ENCODE data around the gene ZP3. TPM values are rescaled to one million over a fixed set of nuclear protein-coding genes. Genes with fewer than 3 reads are reported as not detected.
"Not testable (repeated sequence)": the region's sequence is repeated elsewhere in the genome, so short reads cannot be mapped to it uniquely, and the experiment has no call there.

Gene ZP3
- total RNA-seq, 4 donors from 2014 or later = 3.8 to 30.4 (median 8.6) TPM

- H3K4me1 ChIP-seq; H3K9me3 ChIP-seq; H3K27me3 ChIP-seq; H3K4me3 ChIP-seq; H3K27ac ChIP-seq; DNase-seq (ENCODE audit: low spot score in 2 of 2); H3K36me3 ChIP-seq: not testable (repeated sequence)
- 75% methylated on average over 6 of the region's 6 CpGs for WGBS
- TF ChIP-seq POLR2AphosphoS5 (IDR thresholded peaks at IDR 0.05) = peak in 1 of 3 donors; percentile 68
Observed at GRCh38 chr7:76421097-76421496, 3.7 kb upstream of the ZP3 start.

- 45% methylated on average over 15 of the region's 15 CpGs for WGBS
- H3K27me3 ChIP-seq = no peaks in the 10 kb centered on the region
- no peaks in the 10 kb centered on the region for H3K9me3 ChIP-seq
- H3K4me3 ChIP-seq = no peak overlapping the region
- H3K4me1 ChIP-seq = peaks cover 4% of the 10 kb centered on the region
- peak overlapping the region; percentile 41 for H3K27ac ChIP-seq
- H3K36me3 ChIP-seq = no peaks in the 10 kb centered on the region
- TF ChIP-seq POLR2A (IDR thresholded peaks at IDR 0.05) = no peak
- TF ChIP-seq POLR2AphosphoS5 (IDR thresholded peaks at IDR 0.05) = no peak
- no peak for TF ChIP-seq EP300 (IDR thresholded peaks at IDR 0.05)
- no peak for TF ChIP-seq CTCF (IDR thresholded peaks at IDR 0.05)
- DNase-seq (ENCODE audit: low spot score in 2 of 2) = no peak
Observed at GRCh38 chr7:76423666-76424412, 911 bp upstream of the ZP3 start.

GRCh38 chr7:76425156-76425555 lies 406 bp downstream of the ZP3 start:
- Histone ChIP-seq H3K9me3 (no peaks in the 10 kb centered on the region), H3K27ac (no peak overlapping the region), H3K4me3 (no peak overlapping the region), H3K27me3 (no peaks in the 10 kb centered on the region), H3K4me1 (peaks cover 4% of the 10 kb centered on the region), H3K36me3 (no peaks in the 10 kb centered on the region)
- 87% methylated on average over 7 of the region's 9 CpGs for WGBS
- DNase-seq (ENCODE audit: low spot score in 2 of 2) = peak in 1 of 2 donors; percentile 75
- TF ChIP-seq POLR2AphosphoS5 (IDR thresholded peaks at IDR 0.05) = no peak
- TF ChIP-seq POLR2A (IDR thresholded peaks at IDR 0.05) = no peak
- no peak for TF ChIP-seq CTCF (IDR thresholded peaks at IDR 0.05)
- TF ChIP-seq EP300 (IDR thresholded peaks at IDR 0.05) = no peak

GRCh38 chr7:76425558-76425957 lies 808 bp downstream of the ZP3 start:
- 100% methylated on average over 3 of the region's 4 CpGs for WGBS
- not testable (repeated sequence) for H3K27me3 ChIP-seq; H3K27ac ChIP-seq; H3K9me3 ChIP-seq; DNase-seq (ENCODE audit: low spot score in 2 of 2); H3K36me3 ChIP-seq; H3K4me3 ChIP-seq; H3K4me1 ChIP-seq

- no peaks in the 10 kb centered on the region for H3K27me3 ChIP-seq
- H3K4me3 ChIP-seq = no peak overlapping the region
- H3K4me1 ChIP-seq = peaks cover 4% of the 10 kb centered on the region
- no peak overlapping the region for H3K27ac ChIP-seq
- WGBS = 92% methylated on average over 3 of the region's 4 CpGs
- H3K9me3 ChIP-seq = no peaks in the 10 kb centered on the region
- TF ChIP-seq CTCF (IDR thresholded peaks at IDR 0.05) (no peak), POLR2AphosphoS5 (IDR thresholded peaks at IDR 0.05) (no peak), POLR2A (IDR thresholded peaks at IDR 0.05) (no peak), EP300 (IDR thresholded peaks at IDR 0.05) (no peak)
- H3K36me3 ChIP-seq = no peaks in the 10 kb centered on the region
- peak in 1 of 2 donors; percentile 44 for DNase-seq (ENCODE audit: low spot score in 2 of 2)
Observed at GRCh38 chr7:76426246-76426645, 1.5 kb downstream of the ZP3 start.

GRCh38 chr7:76427635-76428034 lies 2.9 kb downstream of the ZP3 start:
- DNase-seq (ENCODE audit: low spot score in 2 of 2) = peak; percentile 16 to 33

More at GRCh38 chr7:76427635-76428034, 2.9 kb downstream of the ZP3 start:
- H3K27me3 ChIP-seq = no peaks in the 10 kb centered on the region
- H3K36me3 ChIP-seq = no peaks in the 10 kb centered on the region
- no peak overlapping the region for H3K4me3 ChIP-seq
- no peak overlapping the region for H3K27ac ChIP-seq
- TF ChIP-seq CTCF (IDR thresholded peaks at IDR 0.05) = no peak
- TF ChIP-seq POLR2A (IDR thresholded peaks at IDR 0.05) = no peak
- TF ChIP-seq EP300 (IDR thresholded peaks at IDR 0.05) = no peak
- WGBS = 79% methylated on average over 4 of the region's 5 CpGs
- peaks cover 4% of the 10 kb centered on the region for H3K4me1 ChIP-seq
- no peaks in the 10 kb centered on the region for H3K9me3 ChIP-seq
